ENCODE results near the gene ICE2. TPM values are rescaled to one million over a fixed set of nuclear protein-coding genes. Genes with fewer than 3 reads are reported as not detected.
"Not testable (repeated sequence)": the region's sequence is repeated elsewhere in the genome, so short reads cannot be mapped to it uniquely, and the experiment has no call there.

Gene ICE2
- polyA plus RNA-seq, 1 of the 3 experiments (the other 2 are of a cell fraction) = 19.0 TPM

DNA sequence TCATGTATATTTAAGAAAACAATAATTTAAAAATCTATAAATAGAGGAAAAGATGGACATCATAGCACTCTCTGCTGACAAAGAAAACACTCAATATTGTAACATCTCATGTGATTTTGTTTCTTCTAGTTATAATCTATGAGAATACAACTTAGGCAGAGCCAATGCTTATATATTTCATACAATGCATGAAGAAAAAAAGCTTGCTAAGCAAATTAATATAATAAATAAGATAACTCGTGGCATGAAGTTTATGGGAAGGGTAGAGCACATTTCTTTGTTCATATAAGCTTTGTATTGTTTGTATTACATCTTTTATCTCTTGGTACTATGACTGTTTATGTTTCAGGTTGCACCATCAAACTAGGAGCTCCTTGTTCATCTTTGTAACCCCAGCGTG, 73.5 kb downstream of the ICE2 start:
- no peaks in the 10 kb centered on the region for H3K9me3 ChIP-seq
- ChIA-PET CTCF (interaction anchor here (0.8 to 1.6 kb wide), 3 partner anchors 78 to 115 kb away, joined by 3 to 4 read pairs (median 3); no protein-coding TSS in a partner anchor), POLR2A (no interaction called here)
- H2AFZ ChIP-seq (ENCODE audit: low read depth) = no peak overlapping the region
- WGBS (ENCODE audit: low lambda C conversion rate) = 48% methylated on average over 2 of the region's 2 CpGs
- peaks cover 31% of the 10 kb centered on the region for H3F3A ChIP-seq (replicated peaks; ENCODE audit: insufficient read depth)
- no peak overlapping the region for H3K4me3 ChIP-seq (ENCODE audit: low read depth in 2 of 2, low read length in 1 of 2)
- no peak overlapping the region for H3K27ac ChIP-seq (ENCODE audit: low read depth in 2 of 2, low read length in 1 of 2)
- no peaks in the 10 kb centered on the region for H3K36me3 ChIP-seq (replicated peaks in 1 of 2; ENCODE audit: control insufficient read depth in 1 of 2, insufficient read depth in 2 of 2, low read length in 1 of 2)
- no peaks in the 10 kb centered on the region for H3K9me2 ChIP-seq
- H4K20me1 ChIP-seq (ENCODE audit: insufficient read depth) = no peaks in the 10 kb centered on the region
- no peak for DNase-seq
- no peak overlapping the region for H3K4me2 ChIP-seq
- H3K4me1 ChIP-seq (ENCODE audit: control insufficient read depth in 1 of 2, insufficient read depth in 2 of 2, low read depth in 1 of 2, low read length in 1 of 2) = peaks cover 0 to 52% of the 10 kb centered on the region in 2 experiments; a peak in 2 of 4 replicates
- peaks cover 9% of the 10 kb centered on the region; the same call in 1 of the 2 replicates for H3K79me2 ChIP-seq (ENCODE audit: insufficient read depth)
- no peak overlapping the region for H3K9ac ChIP-seq
- H3K27me3 ChIP-seq (ENCODE audit: insufficient read depth) = no peaks in the 10 kb centered on the region
- TF ChIP-seq, protein P1, sequence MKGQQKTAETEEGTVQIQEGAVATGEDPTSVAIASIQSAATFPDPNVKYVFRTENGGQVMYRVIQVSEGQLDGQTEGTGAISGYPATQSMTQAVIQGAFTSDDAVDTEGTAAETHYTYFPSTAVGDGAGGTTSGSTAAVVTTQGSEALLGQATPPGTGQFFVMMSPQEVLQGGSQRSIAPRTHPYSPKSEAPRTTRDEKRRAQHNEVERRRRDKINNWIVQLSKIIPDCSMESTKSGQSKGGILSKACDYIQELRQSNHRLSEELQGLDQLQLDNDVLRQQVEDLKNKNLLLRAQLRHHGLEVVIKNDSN (IDR thresholded peaks at IDR 0.05; ENCODE audit: borderline replicate concordance, low read depth) = no peak
- TF ChIP-seq, protein P2, sequence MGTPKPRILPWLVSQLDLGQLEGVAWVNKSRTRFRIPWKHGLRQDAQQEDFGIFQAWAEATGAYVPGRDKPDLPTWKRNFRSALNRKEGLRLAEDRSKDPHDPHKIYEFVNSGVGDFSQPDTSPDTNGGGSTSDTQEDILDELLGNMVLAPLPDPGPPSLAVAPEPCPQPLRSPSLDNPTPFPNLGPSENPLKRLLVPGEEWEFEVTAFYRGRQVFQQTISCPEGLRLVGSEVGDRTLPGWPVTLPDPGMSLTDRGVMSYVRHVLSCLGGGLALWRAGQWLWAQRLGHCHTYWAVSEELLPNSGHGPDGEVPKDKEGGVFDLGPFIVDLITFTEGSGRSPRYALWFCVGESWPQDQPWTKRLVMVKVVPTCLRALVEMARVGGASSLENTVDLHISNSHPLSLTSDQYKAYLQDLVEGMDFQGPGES (IDR thresholded peaks at IDR 0.05; ENCODE audit: low read depth, low read length) = no peak
- TF ChIP-seq EZH2phosphoT487 (IDR thresholded peaks at IDR 0.05; ENCODE audit: borderline replicate concordance, low read depth) = no peak
- TF ChIP-seq ELF1 (IDR thresholded peaks at IDR 0.05) = no peak
- TF ChIP-seq, protein P3, sequence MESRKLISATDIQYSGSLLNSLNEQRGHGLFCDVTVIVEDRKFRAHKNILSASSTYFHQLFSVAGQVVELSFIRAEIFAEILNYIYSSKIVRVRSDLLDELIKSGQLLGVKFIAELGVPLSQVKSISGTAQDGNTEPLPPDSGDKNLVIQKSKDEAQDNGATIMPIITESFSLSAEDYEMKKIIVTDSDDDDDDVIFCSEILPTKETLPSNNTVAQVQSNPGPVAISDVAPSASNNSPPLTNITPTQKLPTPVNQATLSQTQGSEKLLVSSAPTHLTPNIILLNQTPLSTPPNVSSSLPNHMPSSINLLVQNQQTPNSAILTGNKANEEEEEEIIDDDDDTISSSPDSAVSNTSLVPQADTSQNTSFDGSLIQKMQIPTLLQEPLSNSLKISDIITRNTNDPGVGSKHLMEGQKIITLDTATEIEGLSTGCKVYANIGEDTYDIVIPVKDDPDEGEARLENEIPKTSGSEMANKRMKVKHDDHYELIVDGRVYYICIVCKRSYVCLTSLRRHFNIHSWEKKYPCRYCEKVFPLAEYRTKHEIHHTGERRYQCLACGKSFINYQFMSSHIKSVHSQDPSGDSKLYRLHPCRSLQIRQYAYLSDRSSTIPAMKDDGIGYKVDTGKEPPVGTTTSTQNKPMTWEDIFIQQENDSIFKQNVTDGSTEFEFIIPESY (IDR thresholded peaks at IDR 0.05; ENCODE audit: borderline replicate concordance, low read depth) = no peak
- no peak for TF ChIP-seq NFIC (IDR thresholded peaks at IDR 0.05; ENCODE audit: borderline replicate concordance)
- TF ChIP-seq TAF1 (IDR thresholded peaks at IDR 0.05; ENCODE audit: borderline replicate concordance, low read depth, low read length) = no peak
- no peak for TF ChIP-seq YY1 (IDR thresholded peaks at IDR 0.05; ENCODE audit: low read depth)
- TF ChIP-seq GATA2 (CRISPR knock-in tag; IDR thresholded peaks at IDR 0.05) = no peak
- no peak for TF ChIP-seq GABPA (IDR thresholded peaks at IDR 0.05; ENCODE audit: low read depth)
- no peak for TF ChIP-seq SIN3A (IDR thresholded peaks at IDR 0.05; ENCODE audit: borderline replicate concordance, low read depth, low read length)

DNA sequence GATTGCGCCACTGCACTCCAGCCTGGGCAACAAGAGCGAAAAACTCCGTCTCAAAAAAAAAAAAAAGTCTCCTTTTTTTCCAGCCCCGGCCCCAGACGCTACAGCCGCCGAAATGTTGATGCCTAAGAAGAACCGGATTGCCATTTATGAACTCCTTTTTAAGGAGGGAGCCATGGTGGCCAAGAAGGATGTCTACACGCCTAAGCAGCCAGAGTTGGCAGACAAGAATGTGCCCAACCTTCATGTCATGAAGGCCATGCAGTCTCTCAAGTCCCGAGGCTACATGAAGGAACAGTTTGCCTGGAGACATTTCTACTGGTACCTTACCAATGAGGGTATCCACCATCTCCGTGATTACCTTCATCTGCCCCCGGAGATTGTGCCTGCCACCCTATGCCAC, 74.6 kb downstream of the ICE2 start:
- H3K9me2 ChIP-seq; H3K36me3 ChIP-seq (replicated peaks in 1 of 2; ENCODE audit: control insufficient read depth in 1 of 2, insufficient read depth in 2 of 2, low read length in 1 of 2); H3K4me3 ChIP-seq (ENCODE audit: low read depth in 2 of 2, low read length in 1 of 2); H3K27ac ChIP-seq (ENCODE audit: low read depth in 2 of 2, low read length in 1 of 2); H2AFZ ChIP-seq (ENCODE audit: low read depth); POLR2A ChIA-PET; H3K4me2 ChIP-seq; H3K9me3 ChIP-seq; H3K9ac ChIP-seq; H3K27me3 ChIP-seq (ENCODE audit: insufficient read depth); H4K20me1 ChIP-seq (ENCODE audit: insufficient read depth); DNase-seq; H3K79me2 ChIP-seq (ENCODE audit: insufficient read depth): not testable (repeated sequence)
- Histone ChIP-seq H3F3A (replicated peaks; ENCODE audit: insufficient read depth) (peaks cover 39% of the 10 kb centered on the region), H3K4me1 (ENCODE audit: control insufficient read depth in 1 of 2, insufficient read depth in 2 of 2, low read depth in 1 of 2, low read length in 1 of 2) (peaks cover 0 to 60% of the 10 kb centered on the region in 2 experiments; a peak in 2 of 4 replicates)
- CTCF ChIA-PET = interaction anchor here (1.1 kb wide), 1 partner anchor 116 kb away, joined by 3 read pairs; no protein-coding TSS in a partner anchor
- 97% methylated on average over 11 of the region's 12 CpGs for WGBS (ENCODE audit: low lambda C conversion rate)
